ENCODE measurements around the gene CCDC175.
A peak's percentile ranks its signal among the peaks of the same experiment; 100 is the strongest.

The CCDC175 gene

DNA sequence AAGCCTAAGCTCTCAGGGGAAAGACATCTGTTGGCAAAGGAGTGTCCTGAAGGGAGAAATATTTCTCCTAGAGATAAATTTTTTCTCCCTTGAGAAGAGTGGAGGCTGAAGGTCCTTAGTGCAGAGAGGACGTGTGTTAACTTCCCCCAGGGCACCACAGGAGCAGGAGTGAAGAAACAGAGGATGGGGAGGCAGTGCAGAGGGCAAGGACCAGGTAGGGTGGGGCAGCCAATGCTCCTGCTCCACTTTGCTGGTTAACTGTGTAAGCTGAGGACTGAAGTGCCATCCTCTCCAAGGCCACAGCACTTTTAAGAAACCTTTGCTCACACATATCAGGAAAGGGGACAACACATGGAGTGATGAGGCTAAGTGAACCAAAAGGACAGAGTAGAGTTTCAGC lies 96.4 kb downstream of the CCDC175 start:
- TF ChIP-seq EZH2phosphoT487 (conservative IDR thresholded peaks at IDR 0.05; ENCODE audit: low read length): no peak
- TF ChIP-seq, protein P1, sequence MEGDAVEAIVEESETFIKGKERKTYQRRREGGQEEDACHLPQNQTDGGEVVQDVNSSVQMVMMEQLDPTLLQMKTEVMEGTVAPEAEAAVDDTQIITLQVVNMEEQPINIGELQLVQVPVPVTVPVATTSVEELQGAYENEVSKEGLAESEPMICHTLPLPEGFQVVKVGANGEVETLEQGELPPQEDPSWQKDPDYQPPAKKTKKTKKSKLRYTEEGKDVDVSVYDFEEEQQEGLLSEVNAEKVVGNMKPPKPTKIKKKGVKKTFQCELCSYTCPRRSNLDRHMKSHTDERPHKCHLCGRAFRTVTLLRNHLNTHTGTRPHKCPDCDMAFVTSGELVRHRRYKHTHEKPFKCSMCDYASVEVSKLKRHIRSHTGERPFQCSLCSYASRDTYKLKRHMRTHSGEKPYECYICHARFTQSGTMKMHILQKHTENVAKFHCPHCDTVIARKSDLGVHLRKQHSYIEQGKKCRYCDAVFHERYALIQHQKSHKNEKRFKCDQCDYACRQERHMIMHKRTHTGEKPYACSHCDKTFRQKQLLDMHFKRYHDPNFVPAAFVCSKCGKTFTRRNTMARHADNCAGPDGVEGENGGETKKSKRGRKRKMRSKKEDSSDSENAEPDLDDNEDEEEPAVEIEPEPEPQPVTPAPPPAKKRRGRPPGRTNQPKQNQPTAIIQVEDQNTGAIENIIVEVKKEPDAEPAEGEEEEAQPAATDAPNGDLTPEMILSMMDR (IDR thresholded peaks at IDR 0.05; ENCODE audit: insufficient read depth, low read length, poor library complexity, severe bottlenecking): no peak
- H3K9me2 ChIP-seq (replicated peaks; ENCODE audit: insufficient read depth, low read length): no peaks in the 10 kb centered on the region
- H3K27ac ChIP-seq (ENCODE audit: low read depth, low read length): no peak overlapping the region
- H3K9ac ChIP-seq (ENCODE audit: low read length): no peak overlapping the region
- peaks cover 3% of the 10 kb centered on the region; the same call in 1 of the 2 replicates for H3K36me3 ChIP-seq (ENCODE audit: low read length)
- H3K27me3 ChIP-seq (ENCODE audit: low read length): no peaks in the 10 kb centered on the region
- no peaks in the 10 kb centered on the region for H3K9me3 ChIP-seq (ENCODE audit: insufficient read depth, low read length)
- H3F3A ChIP-seq (ENCODE audit: insufficient read depth): peaks cover 4% of the 10 kb centered on the region; the same call in 1 of the 2 replicates
- no peak overlapping the region for H2AFZ ChIP-seq (ENCODE audit: low read depth, low read length, severe bottlenecking)
- H3K4me2 ChIP-seq (ENCODE audit: low read depth, low read length, poor library complexity, severe bottlenecking): peak overlapping the region; percentile 78
- H4K20me1 ChIP-seq (ENCODE audit: low read depth, low read length): no peaks in the 10 kb centered on the region
- no peak overlapping the region for H3K4me3 ChIP-seq (ENCODE audit: insufficient read depth, low read length, poor library complexity, severe bottlenecking)
- peaks cover 38% of the 10 kb centered on the region for H3K79me2 ChIP-seq (ENCODE audit: insufficient read depth, low read length)

DNA sequence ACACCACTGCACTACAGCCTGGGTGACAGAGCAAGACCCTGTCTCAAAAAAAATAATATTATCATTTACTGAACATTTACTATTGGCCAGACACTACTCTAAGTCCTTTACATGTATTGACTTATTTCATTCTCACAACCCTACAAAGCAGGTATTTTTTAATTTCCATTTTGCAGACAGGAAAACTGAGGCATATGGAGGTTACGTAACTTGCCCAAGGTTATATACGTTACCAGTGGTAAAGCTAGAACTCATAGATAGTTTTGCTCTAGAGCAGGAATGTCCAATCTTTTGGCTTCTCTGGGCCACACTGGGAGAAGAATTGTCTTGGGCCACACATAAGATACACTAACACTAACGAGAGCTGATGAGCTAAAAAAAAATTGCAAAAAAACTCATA lies 98.1 kb downstream of the CCDC175 start:
- H3K36me3 ChIP-seq (ENCODE audit: low read length): peaks cover 8% of the 10 kb centered on the region; the same call in 1 of the 2 replicates

DNA sequence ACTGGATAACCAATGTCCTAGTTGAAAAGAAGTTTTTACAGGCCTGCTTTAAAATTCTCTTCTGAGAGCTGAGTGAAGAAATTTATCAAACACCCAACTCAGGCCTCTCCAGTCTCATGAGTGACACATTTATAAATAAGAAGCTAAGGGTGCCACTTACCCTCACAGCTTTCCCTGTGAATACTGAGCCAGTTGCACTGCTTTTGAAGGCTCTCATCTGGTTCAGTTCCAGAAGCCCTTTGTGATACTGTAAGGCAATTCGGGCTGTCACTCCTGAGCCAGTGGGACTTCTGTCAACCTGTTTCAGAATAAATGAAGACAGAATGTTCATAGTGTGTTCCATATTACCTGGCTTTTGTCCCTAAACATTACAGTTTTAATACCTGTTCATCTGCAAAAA lies 100.9 kb downstream of the CCDC175 start:
- Histone ChIP-seq H3K9ac (ENCODE audit: low read length) (no peak overlapping the region), H3K36me3 (ENCODE audit: low read length) (peaks cover 14% of the 10 kb centered on the region), H3K27ac (ENCODE audit: low read depth, low read length) (no peak overlapping the region), H2AFZ (ENCODE audit: low read depth, low read length, severe bottlenecking) (no peak overlapping the region), H3K4me3 (ENCODE audit: insufficient read depth, low read length, poor library complexity, severe bottlenecking) (no peak overlapping the region), H3K9me2 (replicated peaks; ENCODE audit: insufficient read depth, low read length) (no peaks in the 10 kb centered on the region), H3K79me2 (ENCODE audit: insufficient read depth, low read length) (no peaks in the 10 kb centered on the region), H3K9me3 (ENCODE audit: insufficient read depth, low read length) (no peaks in the 10 kb centered on the region), H4K20me1 (ENCODE audit: low read depth, low read length) (no peaks in the 10 kb centered on the region), H3F3A (ENCODE audit: insufficient read depth) (no peaks in the 10 kb centered on the region), H3K27me3 (ENCODE audit: low read length) (no peaks in the 10 kb centered on the region), H3K4me2 (ENCODE audit: low read depth, low read length, poor library complexity, severe bottlenecking) (no peak overlapping the region)
- TF ChIP-seq, protein P1 (IDR thresholded peaks at IDR 0.05; ENCODE audit: insufficient read depth, low read length, poor library complexity, severe bottlenecking): no peak
- no peak for TF ChIP-seq EZH2phosphoT487 (conservative IDR thresholded peaks at IDR 0.05; ENCODE audit: low read length)

More for the DNA sequence above, 98.1 kb downstream of the CCDC175 start:
- TF ChIP-seq, protein P1 (IDR thresholded peaks at IDR 0.05; ENCODE audit: insufficient read depth, low read length, poor library complexity, severe bottlenecking): no peak
- TF ChIP-seq EZH2phosphoT487 (conservative IDR thresholded peaks at IDR 0.05; ENCODE audit: low read length): no peak
- Histone ChIP-seq H3K27me3 (ENCODE audit: low read length) (no peaks in the 10 kb centered on the region), H3K4me3 (ENCODE audit: insufficient read depth, low read length, poor library complexity, severe bottlenecking) (no peak overlapping the region), H3K79me2 (ENCODE audit: insufficient read depth, low read length) (peaks cover 26% of the 10 kb centered on the region), H3K9me3 (ENCODE audit: insufficient read depth, low read length) (no peaks in the 10 kb centered on the region), H3K27ac (ENCODE audit: low read depth, low read length) (no peak overlapping the region), H3K4me2 (ENCODE audit: low read depth, low read length, poor library complexity, severe bottlenecking) (no peak overlapping the region), H4K20me1 (ENCODE audit: low read depth, low read length) (no peaks in the 10 kb centered on the region), H3F3A (ENCODE audit: insufficient read depth) (peaks cover 4% of the 10 kb centered on the region; the same call in 1 of the 2 replicates), H3K9ac (ENCODE audit: low read length) (no peak overlapping the region), H3K9me2 (replicated peaks; ENCODE audit: insufficient read depth, low read length) (no peaks in the 10 kb centered on the region), H2AFZ (ENCODE audit: low read depth, low read length, severe bottlenecking) (no peak overlapping the region)
